ENCODE measurements around the gene ABCA2.

ABCA2 gene

GRCh38 chr9:136963341-136963740 lies 64.7 kb downstream of the ABCA2 start:
- DNase-seq: no peak

GRCh38 chr9:136962701-136963248 lies 65.3 kb downstream of the ABCA2 start:
- DNase-seq: no peak

DNA sequence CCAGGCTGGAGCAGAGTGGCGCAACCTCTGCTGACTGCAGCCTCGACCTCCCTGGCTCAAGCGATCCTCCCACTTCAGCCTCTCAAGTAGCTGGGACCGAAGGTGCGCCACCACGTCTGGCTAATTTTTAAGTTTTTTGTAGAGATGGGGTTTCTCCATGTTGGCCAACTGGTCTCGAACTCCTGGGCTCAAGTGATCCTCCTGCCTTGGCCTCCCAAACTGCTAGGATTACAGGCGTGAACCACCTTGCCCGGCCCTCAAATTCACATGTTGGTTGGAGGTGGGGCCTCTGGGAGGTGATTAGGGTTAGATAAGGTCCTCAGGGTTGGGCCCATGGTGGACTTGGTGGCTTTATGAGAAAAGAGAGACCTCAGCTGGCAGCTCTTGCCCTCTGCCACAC lies 65.9 kb downstream of the ABCA2 start:
- DNase-seq: no peak

DNA sequence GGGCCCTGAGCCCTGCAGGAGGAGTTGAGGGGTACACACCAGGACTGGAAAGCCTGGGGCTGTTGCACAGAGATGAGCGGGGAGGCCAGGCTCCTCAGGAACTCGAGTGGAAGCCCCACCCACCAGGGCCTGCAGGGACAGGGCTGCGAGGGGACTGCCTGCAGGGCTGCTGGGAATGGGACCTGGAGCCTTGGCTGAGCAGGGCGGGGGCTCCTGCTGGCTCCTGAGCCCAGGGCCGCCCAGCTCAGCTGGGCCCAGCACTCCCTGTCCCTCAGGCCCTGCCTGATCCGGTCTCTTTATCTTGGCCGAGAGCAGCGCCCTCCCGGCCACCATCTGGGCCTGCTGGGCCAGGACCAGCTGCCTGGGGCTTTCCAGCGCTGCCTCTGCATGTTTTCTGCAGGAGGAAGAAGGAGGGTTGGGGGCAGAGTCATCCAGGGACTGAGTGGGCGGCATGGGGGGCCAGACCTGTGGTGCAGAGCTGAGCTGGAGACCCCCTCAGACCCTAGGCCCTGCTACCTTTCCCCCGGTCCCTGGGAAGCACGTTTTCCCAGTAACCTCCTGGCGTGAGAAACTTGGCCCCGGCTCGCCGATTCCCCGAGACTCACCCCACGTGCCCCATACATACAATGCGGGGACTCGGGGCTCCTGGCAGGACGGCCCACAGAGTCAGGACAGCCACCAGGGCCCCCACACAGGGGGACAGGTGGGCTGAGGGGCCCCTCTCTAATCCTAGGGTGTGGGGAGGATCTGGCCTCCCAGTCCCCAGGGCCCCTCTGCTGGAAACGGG lies 66.6 kb downstream of the ABCA2 start:
- no peak for DNase-seq

DNA sequence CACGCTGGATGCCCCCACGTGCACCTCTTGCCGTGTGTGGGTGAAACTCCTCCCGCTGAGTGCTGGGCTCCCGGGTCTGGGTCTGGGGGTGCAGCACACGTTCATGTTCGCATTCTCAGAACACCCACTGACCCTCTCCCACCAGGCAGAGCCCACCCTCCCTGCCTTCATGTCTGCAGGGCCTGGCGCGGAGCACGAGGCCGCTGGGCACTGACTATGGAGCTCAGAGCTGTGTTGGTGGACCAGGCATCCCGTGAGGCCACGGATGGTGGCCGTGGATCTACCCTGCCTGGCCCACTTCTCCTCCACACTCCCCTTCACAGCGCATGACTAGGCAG lies 67.1 kb downstream of the ABCA2 start:
- no peak for DNase-seq

DNA sequence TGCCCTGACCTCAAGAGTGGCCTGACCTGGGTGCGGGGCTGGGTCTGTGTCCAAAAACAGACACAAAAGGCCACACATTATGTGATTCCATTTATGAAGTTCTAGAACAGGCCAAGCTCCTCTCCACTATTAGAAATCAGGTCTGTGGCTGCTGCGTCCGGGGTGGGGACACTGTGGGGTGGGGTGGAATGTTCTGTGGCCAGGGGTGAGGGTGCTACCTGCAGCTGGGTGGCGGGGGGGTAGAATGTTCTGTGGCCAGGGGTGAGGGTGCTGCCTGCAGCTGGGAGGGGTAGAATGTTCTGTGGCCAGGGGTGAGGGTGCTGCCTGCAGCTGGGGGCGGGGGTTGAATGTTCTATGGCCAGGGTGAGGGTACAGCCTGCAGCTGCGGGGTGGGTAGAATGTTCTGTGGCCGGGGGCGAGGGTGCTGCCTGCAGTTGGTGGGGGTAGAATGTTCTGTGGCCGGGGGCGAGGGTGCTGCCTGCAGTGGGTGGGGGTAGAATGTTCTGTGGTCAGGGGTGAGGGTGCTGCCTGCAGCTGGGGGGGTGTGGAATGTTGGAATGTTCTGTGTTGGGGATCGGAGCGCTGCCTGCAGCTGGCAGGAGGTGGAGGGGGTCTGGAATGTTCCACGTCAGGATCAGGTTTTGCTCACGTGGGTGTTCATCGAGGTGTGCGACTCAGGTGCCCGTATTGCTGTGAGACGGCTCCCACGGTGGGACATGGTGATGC lies 67.7 kb downstream of the ABCA2 start:
- no peak for DNase-seq

GRCh38 chr9:136958898-136959850 lies 68.9 kb downstream of the ABCA2 start:
- no peak for DNase-seq

DNA sequence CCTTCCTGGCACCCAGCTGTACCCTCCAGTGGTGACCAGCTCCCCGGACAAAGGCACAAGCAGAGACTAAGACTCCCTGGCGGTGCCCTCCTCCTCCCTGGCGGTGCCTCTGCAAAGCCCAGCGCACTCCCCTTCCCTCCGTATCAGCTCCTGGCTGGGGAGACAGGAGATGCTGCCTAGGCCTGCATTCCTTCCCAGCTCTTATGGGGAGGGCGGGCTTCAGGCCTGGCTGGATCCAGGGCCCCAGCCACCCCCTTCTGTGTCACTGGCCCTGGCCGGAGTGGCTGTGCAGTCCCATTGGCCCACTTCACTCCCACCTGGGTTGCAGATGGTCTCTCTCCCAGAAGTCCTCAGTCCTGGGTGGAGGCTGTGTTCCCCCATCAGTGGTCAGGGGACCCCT lies 69.6 kb downstream of the ABCA2 start:
- DNase-seq: no peak

DNA sequence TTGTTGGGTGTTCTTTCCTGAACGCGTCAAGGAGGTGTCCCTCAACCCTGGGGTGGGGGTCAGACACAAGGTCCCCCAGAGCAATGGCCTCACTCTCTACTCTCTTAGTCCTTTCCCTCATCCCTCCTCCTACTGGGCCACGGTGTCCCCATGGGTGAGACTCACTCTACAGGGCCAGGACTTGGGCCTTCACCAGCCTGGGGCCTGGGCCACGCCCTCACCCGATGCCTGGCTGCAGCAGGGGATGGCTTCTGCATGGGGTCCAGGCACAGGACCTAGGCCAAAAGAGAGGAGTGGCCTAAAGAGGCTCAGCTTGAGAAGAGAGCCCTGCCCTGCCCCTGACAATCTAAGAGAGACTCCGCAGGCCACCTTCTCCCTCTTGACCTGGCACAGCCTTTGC lies 70.1 kb downstream of the ABCA2 start:
- no peak for DNase-seq

- no peak for DNase-seq
Observed at GRCh38 chr9:136957461-136957860, 70.6 kb downstream of the ABCA2 start.

All from NCI-H1436 (cell line).